AG09319 (cell line): ENCODE results near the gene FBXL15.

Source experiments
- DNase-seq: peaks from one replicate; pipeline ENCODE4 v3.0.0-alpha.2; 2010; ENCODE audit warnings: low read depth; ENCODE audit errors: extremely low read depth
- TF ChIP-seq, protein P1 (sequence below): IDR thresholded peaks from 2 replicates; pipeline ENCODE4 v1.5.1; 2011; ENCODE audit warnings: low read depth, mild to moderate bottlenecking, inconsistent platforms, low read length, moderate library complexity

Gene FBXL15

GRCh38 chr10:102382871-102383270, 37.8 kb upstream of the FBXL15 start:
- no peak for DNase-seq
- TF ChIP-seq, protein P1, sequence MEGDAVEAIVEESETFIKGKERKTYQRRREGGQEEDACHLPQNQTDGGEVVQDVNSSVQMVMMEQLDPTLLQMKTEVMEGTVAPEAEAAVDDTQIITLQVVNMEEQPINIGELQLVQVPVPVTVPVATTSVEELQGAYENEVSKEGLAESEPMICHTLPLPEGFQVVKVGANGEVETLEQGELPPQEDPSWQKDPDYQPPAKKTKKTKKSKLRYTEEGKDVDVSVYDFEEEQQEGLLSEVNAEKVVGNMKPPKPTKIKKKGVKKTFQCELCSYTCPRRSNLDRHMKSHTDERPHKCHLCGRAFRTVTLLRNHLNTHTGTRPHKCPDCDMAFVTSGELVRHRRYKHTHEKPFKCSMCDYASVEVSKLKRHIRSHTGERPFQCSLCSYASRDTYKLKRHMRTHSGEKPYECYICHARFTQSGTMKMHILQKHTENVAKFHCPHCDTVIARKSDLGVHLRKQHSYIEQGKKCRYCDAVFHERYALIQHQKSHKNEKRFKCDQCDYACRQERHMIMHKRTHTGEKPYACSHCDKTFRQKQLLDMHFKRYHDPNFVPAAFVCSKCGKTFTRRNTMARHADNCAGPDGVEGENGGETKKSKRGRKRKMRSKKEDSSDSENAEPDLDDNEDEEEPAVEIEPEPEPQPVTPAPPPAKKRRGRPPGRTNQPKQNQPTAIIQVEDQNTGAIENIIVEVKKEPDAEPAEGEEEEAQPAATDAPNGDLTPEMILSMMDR, result no peak

DNA sequence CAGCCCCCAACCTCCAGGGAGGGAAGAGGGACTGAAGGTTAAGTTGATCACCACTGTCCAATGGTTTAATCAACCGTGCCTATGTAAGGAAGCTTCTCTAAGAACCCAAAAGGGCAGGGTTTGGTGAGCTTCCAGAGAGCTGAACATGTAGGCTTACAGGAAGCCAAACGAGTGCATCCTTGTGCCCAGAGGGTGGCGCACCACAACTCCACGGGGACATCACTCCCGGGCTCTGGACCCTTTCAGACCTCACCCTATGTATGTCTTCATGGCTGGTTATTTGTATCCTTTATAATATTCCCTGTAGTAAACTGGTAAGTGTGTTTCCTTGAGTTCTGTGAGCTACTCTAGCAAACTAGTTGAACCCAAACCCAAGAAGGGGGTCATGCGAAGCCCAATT, 36.6 kb upstream of the FBXL15 start:
- no peak for DNase-seq
- TF ChIP-seq, protein P1, result peak; percentile 4

- DNase-seq, result no peak
- TF ChIP-seq, protein P1, result no peak
These were observed 35.8 kb upstream of the FBXL15 start for GRCh38 chr10:102384606-102385429.

- TF ChIP-seq, protein P1, result no peak
- no peak for DNase-seq
These were observed 30.7 kb upstream of the FBXL15 start for GRCh38 chr10:102389894-102390293.

DNA sequence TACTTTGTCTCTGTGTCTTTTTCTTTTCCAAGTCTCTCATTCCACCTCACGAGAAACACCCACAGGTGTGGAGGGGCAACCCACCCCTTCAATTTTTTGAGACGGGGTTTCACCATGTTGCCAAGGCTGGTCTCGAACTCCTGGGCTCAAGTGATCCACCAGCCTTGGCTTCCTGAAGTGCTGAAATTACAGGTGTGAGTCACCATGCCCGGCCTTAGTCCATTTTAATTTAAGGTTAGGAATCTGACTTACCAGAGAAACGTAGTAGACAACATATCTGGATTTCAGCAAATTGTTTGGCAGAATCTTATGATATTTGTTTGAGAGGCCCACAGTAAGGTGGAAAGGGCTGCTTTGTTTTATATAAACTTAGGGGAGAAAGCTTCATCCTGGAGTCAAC, 28.3 kb upstream of the FBXL15 start:
- no peak for DNase-seq

DNA sequence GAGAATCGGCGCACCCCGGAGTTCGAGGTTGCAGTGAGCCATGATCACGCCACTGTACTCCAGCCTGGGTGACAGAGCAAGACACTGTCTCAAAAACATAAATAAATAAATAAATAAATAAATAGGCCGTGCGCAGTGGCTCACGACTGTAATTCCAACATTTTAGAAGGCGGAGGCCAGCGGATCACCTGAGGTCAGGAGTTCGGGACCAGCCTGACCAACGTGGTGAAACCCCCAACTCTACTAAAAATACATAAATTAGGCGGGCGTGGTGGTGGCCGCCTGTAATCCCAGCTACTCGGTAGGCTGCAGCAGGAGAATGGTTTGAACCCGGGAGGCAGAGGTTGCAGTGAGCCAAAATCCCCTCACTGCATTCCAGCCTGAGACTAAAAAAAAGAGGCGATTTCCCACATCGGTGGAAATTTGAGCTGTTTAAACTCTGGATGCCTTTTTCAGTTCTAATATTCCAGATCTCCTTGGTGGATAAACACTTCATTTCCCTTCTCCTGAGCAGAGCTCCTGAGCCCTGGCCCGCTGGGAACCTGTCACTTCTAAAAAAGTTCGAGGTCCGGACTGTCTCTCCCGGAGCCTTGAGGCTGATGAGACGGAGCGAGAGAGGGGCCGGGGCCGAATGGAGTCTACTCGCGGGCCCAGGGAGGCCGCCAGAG, 27.1 kb upstream of the FBXL15 start:
- DNase-seq, result no peak

More for the DNA sequence above, 28.3 kb upstream of the FBXL15 start:
- TF ChIP-seq, protein P1, result no peak

More for the DNA sequence above, 27.1 kb upstream of the FBXL15 start:
- TF ChIP-seq, protein P1, result peak; percentile 90
